ENCODE measurements around the gene PLCL1.

PLCL1 gene

GRCh38 chr2:197964720-197965119 lies 160.3 kb downstream of the PLCL1 start:
- no peak for DNase-seq

- no peak for DNase-seq
Measured at GRCh38 chr2:197965756-197966155, 161.4 kb downstream of the PLCL1 start.

- no peak for DNase-seq
Measured at GRCh38 chr2:197969391-197969893, 165.0 kb downstream of the PLCL1 start.

GRCh38 chr2:197972061-197972460 lies 167.7 kb downstream of the PLCL1 start:
- no peak for DNase-seq

GRCh38 chr2:197972587-197972986 lies 168.2 kb downstream of the PLCL1 start:
- no peak for DNase-seq

- DNase-seq: no peak
Measured at GRCh38 chr2:197973772-197974171, 169.4 kb downstream of the PLCL1 start.

- no peak for DNase-seq
Measured at GRCh38 chr2:197975931-197976519, 171.6 kb downstream of the PLCL1 start.

- no peak for DNase-seq
Measured at GRCh38 chr2:197978971-197979370, 174.6 kb downstream of the PLCL1 start.

GRCh38 chr2:197982565-197982964 lies 178.2 kb downstream of the PLCL1 start:
- DNase-seq: no peak

GRCh38 chr2:197985029-197985638 lies 180.7 kb downstream of the PLCL1 start:
- DNase-seq: no peak

GRCh38 chr2:197986977-197987376 lies 182.6 kb downstream of the PLCL1 start:
- DNase-seq: no peak

- no peak for DNase-seq
Measured at GRCh38 chr2:197990356-197990755, 186.0 kb downstream of the PLCL1 start.

- DNase-seq: no peak
Measured at GRCh38 chr2:197992482-197993133, 188.2 kb downstream of the PLCL1 start.

GRCh38 chr2:197993363-197993762 lies 189.0 kb downstream of the PLCL1 start:
- no peak for DNase-seq

GRCh38 chr2:197993830-197994229 lies 189.4 kb downstream of the PLCL1 start:
- DNase-seq: no peak

- no peak for DNase-seq
Measured at GRCh38 chr2:197994751-197995150, 190.4 kb downstream of the PLCL1 start.

GRCh38 chr2:197996583-197996982 lies 192.2 kb downstream of the PLCL1 start:
- no peak for DNase-seq

- DNase-seq: no peak
Measured at GRCh38 chr2:197997083-197997541, 192.7 kb downstream of the PLCL1 start.

- DNase-seq: no peak
Measured at GRCh38 chr2:197998702-197999101, 194.3 kb downstream of the PLCL1 start.

- DNase-seq: no peak
Measured at GRCh38 chr2:198000417-198000816, 196.0 kb downstream of the PLCL1 start.

- DNase-seq: no peak
Measured at GRCh38 chr2:198004173-198004572, 199.8 kb downstream of the PLCL1 start.

GRCh38 chr2:198004921-198005829 lies 200.8 kb downstream of the PLCL1 start:
- no peak for DNase-seq

- no peak for DNase-seq
Measured at GRCh38 chr2:198006733-198007132, 202.3 kb downstream of the PLCL1 start.
